ENCODE measurements around the gene MGAT4A.
A peak's percentile ranks its signal among the peaks of the same experiment; 100 is the strongest.

Gene MGAT4A

DNA sequence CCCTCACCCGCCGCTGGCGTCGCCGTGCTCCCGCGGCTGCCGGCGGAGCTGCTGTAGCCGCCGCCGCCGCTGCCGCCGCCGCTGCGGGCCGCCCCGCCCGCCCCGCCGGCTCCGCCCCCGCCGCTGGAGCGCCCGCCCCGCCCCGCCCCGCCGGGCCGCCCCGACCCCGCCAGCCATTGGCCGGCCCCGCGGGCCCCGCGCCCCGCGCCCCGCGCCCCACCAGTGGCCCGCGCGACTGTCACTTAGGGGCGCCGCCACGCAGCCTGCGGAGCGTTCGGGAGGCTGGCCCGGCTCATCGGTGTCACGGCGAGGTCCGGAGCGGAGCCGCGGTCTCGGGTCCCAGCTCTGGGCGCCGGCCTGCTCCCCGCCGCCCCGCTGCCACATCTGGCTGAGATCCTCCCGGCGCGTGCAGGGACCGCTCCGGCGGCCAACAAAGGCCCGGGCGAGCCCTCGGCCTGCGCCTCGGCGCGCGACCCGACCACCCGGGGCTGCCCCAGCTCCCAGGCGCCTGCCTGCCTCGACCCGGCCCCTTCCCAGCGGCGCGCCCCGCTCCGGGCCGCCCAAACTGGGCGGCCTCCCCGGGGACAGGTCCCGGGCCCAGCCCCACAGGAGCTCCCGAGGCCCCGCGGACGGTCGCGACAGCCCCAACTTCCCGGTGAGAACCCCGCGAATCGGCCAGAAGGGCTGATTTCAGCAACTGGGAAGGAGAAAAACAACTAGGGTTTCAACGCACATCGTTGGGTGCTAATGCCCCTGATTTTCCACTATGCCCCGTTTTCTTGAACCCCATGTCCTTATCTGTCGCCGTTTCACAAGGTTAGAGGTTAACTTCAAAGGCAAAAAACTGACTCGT, at the start of gene MGAT4A:
Gene MGAT4A (minus strand): TSS at position 92 of the 853 bp plus-strand sequence. CDS start 4,800 bp downstream, outside the sequence.
- peak; percentile 45 for DNase-seq (ENCODE audit: low read depth)

DNA sequence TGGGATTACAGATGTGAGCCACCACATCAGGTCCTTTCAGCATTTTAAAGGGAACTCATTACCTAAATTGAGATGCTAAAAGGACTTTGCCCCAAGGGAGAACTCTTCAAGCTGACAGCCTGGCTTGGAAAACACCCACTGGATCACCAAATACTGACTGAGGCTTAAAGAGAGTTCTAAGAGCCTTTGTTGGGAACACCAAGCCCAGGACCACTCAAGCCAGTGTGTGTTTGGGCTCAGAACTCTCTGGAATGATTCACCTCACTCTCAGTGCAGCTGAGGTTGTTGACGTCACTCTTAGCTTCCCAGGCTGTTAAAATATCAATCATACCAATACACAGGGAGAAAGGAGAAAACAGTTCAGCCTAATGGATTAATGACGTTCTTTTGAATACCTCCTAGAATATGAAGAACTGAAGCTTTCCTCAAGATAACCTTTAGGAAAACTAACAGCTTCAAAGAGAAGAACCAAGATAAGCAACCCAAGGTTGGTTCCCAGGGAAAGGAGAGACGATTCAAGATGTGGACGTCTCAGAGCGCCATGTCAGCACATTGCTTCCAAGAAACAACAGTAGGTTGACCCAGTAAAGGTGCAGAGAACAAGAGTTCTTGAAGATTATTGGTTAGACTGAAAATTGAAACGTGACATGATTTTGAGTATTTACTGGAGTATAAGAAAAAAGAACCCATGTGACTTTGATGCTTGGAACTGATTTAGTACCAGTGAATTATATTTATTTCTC, 48.0 kb upstream of the MGAT4A start:
- DNase-seq (ENCODE audit: low read depth) = no peak

DNA sequence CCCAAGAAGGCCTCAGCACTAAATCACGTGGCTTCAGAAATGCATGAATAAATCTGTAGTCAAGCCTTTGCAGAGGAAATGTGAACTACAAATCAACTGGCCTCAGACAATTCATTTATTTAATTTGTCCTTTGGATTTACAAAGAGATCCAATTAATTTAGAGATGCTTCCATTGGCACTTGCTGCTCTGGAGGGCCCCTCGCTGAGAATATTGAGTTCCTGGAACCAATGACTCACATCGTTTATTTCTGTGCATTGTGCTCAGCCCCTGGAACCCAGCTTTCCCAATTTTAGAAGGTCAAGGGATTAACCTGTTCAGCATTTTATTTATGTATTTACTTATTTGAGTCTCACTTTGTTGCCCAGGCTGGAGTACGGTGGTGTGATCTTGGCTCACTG, 47.2 kb upstream of the MGAT4A start:
- DNase-seq (ENCODE audit: low read depth) = no peak

DNA sequence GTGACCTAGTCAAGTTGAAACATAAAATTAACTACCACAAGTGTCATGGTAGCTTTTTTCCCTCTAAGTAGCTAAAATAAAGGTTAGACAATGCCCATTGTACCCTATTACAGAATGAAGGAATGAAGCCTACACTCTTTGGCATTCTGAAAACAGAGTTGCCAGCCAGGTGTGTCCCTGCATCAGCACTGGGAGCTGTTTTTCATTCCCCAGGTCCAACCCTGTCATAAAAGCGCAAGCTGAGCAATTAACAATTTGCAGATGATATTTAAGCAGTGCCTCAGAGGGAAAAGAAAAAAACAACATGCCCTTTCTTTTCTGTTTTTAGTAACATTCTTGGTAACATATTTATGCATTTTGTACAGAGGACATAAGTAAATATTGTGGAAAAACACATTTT, 46.8 kb upstream of the MGAT4A start:
- DNase-seq (ENCODE audit: low read depth) = no peak

DNA sequence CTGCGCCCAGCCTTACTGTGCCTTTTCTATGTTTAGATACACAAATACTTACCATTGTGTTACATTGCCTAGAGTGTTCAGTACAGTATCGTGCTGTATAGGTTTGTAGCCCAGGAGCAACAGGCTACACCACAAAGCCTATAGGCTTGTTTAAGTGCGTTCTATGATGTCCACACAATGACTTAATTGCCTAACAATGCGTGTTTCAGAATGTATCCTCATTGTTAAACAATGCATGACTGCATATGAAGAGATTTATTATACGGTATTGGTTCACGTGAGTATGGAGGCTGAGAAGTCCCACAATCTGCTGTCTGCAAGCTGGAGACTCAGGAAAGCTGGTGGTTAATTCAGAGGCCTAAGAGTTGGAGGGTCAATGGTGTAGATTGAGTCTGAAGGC, 46.1 kb upstream of the MGAT4A start:
- DNase-seq (ENCODE audit: low read depth) = no peak

DNA sequence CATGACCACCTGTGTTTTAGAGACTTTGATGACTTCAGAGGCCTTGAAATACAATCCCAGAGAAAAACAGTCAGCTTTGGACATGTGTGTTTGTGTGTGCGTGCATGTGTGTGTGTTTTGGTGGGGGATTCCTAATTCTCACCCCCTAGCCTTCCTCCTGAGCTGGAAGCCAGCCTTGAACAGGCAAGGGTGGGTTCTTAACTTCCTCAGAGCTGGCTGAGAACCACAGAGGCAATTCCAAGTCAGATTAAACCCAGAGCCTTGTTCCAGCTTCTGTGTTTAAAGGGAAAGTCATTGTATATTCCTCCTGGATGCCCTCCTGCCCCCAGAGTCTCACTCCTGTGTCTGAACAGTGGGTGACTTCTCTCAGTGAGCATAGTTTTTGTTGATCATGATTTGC, 45.2 kb upstream of the MGAT4A start:
- DNase-seq (ENCODE audit: low read depth) = no peak

DNA sequence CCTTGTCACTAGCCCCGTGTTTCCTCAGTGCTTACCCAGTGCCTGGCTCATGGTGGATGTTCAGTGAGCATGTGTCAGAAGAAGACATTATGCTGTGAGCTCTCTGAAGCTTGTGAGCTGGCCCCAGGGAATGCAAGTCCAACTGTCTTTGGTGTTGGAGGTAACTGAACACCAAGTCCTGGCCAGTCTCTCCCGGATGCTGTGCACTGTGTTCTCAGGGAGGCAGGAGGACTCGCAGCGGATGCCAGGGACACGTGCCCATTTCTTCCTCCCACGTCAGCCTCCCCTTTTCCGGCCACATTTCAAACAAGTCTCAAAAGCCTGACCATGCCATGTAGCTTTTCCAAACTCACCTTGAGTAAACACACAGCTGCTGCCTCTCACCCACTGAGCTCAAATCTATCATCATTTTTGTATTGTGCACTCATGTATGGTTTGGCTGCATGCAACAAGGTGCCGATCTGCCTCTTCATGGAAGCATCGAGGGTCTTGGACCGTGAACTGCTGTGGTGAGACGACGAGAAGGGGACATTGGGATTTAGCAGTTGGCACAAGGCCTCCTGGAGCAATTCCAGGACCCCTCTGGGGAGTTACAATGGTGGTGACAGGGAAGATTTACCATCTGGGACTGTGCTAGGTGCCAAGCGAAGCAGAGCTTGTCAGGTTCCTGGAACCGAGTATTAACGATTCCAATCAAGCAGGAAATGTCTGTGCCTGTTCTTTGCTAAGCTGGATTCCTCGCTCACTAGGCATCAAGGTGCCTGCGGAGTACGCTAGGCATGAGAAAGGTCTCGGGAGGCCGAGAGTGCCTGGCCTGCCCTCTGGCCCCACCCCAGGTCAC, 44.4 kb upstream of the MGAT4A start:
- no peak for DNase-seq (ENCODE audit: low read depth)

DNA sequence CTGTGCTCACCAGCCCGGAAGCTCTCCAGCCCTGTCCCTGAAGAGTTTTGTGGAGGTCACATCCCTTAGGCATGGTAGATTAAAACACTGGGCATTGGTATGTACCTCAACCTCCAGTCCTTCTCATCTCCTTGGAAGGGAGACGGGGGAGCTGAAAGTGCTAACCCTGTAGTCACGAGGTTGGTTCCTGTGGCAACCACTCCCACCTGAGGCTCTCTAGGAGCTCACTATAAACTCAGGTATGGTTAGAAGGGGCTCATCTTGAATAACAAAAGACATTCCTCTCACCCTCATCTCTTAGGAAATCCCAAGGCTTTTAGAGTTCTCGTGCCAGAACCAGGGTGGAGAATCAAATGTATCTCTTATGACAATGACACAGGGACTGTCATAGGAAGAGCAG, 43.0 kb upstream of the MGAT4A start:
- no peak for DNase-seq (ENCODE audit: low read depth)

DNA sequence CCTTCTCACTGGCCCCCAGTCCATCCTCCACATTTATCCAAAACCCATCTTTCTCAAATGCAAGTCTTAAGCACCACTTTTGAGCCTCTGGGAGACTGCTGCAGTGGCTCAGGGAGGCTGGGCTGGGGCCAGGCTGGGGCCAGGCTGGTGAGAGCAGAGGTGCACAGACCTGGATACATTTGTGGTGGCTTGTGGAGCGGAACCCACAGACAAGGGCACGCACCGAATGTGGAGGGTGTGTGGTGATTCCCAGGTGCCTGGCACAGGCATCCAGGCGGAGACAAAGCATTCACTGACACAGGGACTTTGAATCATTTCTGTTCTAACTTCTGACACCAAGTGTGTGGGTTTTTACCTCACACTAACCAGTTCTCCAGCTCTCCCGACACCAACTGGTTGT, 42.2 kb upstream of the MGAT4A start:
- no peak for DNase-seq (ENCODE audit: low read depth)

DNA sequence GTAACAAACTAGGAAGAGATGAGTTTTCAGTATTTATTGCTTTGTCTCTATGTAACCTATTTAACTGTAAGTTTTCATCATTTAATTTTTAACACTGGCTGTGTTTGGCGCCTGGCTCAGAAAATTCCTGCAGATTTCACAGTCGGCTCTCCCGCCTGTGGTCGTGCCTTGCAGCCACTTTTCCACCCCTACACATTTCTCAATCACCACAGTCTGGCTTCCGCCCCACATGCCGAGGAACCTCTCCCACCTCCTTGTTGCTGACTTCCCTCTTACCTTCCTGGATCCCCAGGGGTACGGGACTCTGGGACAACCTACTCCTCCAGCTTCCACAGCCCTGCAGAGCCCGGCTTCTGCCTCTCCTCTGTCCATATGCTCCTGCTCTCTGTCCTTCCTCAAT, 41.6 kb upstream of the MGAT4A start:
- no peak for DNase-seq (ENCODE audit: low read depth)

DNA sequence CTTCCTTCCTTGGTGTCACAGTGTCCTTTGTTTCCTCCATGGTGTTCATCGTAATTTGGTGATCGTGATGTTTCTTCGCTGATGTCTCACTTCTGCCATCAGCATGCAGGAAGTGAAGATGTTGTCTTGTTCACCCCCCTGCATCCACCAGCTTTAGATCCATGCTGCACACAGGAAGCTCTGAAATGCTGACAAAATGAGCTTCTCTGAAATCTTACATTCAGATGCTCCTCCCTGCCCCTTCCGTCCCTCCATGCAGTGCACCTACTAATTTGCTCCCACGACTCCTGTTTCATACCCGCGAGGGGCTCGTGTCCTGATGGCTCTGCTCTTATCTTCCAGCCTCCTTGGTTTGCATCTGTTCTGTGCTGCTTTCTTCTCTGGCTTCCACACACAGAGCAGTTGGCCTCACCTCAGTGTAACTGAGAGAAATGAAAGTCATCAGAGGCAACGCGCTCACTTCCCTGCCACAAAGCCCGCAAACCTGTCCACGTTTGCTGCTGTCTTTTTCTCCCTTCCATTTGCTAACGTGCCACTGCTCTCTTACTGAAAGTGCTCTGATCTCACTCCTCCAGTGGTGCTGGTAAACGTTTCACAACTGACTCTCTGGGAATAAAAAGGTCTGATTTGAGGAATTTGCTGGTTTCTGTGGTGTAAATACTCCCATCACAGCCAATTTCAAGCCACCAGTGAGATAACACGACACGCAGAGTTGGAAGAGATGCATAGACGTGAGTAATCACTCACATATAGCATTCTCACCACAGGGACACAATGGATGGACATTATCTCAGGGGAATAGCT, 41.0 kb upstream of the MGAT4A start:
- DNase-seq (ENCODE audit: low read depth) = no peak

DNA sequence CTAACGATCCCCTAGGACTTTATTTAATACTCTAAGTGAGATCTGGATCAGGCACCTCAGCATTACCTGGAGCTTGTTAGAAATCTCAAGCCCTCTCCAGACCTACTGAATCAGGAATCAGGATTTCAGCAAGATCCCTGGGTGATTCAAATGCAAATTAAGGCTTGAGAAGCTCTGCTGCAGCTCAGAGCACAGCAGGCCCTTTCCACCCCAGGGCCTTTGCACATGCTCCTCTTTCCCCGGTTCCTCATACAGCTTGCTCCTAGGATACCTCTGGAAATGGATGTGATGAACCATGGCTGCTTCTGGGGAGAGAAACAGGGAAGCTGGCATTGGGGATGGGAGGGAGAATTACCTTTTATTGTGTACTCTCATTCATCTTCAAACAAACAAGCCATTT, 40.3 kb upstream of the MGAT4A start:
- DNase-seq (ENCODE audit: low read depth) = no peak

DNA sequence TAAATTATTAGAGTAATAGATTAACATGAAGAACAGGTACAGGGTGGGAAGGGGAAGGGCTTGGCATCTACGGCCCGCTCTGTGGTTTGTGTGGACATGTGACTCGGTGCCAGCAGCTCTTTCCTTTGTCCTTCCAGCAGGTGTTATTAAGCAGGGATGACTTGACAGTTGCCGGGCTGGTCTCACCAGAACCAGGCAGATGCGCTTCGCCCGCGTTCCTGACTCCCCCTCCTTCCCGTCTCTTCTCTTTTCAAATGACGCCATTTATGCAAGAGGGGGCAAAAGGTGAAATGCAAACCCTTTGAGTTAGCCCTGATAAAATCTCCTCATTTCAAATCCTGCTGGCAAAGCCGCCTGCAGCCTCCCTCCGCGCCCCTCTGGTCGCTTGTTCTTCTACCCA, 38.9 kb upstream of the MGAT4A start:
- DNase-seq (ENCODE audit: low read depth) = no peak

DNA sequence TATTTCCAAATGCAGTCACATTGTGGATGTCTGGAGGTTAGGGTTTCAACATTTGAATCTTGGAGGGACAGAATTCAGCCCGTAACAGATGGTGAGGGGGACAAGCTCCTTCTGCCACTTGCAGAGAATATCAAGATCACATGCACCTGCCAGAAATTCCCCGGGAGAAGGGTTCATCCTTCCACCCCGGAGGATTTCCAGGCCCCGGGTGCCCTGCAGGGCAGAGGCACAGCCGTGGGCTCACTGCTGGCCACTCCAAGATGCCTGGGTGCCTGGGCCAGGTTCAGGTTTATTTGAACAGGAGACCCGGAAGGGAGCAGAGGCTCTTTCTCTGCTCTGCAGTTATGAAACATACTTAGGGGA, 38.2 kb upstream of the MGAT4A start:
- DNase-seq (ENCODE audit: low read depth) = no peak

DNA sequence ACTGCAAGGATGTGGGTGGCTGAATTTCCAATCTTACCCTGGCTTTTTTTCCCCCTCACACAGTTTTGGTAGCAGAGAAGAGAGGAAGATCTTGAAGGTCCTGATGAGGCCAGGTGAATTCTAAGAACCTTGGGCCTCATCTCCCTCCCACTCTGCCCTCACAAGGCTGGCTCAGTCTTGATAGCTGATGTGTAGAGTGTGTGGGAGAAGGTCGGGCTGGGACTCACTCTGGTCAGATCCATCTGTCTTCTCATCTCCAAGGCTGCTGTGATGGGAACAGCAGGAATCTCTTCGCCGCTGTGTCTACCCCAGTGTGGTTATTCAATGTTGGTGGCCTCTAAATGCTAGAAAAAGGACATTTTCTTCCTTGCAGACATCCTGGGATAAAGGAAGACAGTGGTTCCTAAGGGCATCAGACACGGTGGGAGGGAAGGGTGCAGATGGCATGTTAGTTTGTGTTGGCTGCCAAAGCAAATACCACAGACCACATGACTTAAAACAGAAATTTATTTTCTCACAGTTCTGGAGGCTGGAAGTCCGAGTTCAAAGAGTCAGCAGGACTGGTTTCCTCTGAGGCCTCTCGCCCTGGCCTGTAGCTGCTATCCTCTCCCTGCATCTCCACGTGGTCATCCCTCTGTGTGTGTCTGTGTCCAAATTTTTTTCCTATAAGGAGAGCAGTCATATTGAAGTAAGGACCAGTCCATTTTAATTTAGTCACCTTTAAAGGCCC, 37.6 kb upstream of the MGAT4A start:
- DNase-seq (ENCODE audit: low read depth) = no peak

DNA sequence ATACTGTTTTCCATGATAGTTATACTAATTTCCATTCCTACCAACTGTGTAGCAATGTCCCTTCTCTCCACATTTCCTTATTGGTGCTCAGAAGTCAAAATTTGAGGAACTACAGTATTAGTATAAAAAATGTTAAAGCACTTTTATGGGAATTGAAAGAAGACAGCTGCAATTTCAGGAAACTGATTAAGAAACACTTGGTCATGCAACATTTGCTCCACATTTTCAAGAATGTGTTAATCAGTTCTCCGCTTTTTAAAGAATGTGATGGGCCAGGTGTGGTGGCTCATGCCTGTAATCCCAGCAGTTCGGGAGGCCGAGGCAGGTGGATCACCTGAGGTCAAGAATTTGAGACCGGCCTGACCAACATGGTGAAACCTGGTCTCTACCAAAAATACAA, 33.6 kb upstream of the MGAT4A start:
- DNase-seq (ENCODE audit: low read depth) = no peak

DNA sequence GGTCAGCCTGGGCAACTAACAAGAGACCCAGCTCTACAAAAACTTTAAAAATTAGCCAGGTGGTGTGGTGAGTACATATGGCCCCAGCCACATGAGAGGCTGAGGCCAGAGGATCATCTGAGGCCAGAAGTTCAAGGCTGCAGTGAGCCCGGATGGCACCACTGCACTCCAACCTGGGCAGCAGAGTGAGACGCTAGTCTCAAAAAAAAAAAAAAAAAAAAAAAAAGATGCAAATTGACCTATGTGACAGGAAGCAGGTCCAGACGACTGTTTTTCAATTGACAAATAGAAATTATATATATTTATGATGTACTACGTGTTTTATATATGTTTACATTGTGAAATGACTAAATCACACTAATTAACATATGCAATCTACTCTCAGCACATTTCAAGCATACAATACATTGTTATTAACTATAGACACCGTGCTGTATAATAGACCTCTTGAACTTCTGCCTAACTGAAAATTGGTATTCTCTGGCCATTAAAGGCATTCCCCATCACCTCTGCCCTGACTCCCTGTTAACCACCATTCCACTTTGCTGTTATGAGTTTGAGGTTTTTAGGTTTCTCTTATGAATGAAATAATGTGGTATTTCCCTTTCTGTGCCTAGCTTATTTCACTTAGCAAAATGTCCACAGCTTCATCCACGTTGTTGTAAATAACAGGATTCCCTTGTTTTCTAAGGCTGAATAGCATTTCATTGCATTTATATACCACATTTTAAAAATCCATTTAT, 32.4 kb upstream of the MGAT4A start:
- DNase-seq (ENCODE audit: low read depth) = no peak

DNA sequence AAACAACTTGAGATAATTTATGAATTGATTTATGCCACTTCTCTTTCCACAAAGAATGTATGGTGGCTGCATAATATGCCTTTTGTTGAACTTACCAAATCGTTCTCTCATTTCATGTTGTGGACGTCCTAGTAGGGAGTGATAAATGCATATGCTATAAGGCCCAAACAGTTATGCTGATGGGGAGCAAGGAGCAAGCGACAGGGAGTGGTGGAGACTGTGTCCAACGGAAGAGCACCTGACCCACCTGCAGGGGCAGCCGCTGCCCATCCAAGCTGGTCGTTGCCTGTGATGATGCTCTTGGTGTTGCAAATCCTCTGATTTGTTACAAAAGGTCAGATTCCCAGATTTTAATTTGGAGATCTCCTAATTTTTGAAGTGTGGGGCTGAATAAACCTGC, 31.0 kb upstream of the MGAT4A start:
- no peak for DNase-seq (ENCODE audit: low read depth)

DNA sequence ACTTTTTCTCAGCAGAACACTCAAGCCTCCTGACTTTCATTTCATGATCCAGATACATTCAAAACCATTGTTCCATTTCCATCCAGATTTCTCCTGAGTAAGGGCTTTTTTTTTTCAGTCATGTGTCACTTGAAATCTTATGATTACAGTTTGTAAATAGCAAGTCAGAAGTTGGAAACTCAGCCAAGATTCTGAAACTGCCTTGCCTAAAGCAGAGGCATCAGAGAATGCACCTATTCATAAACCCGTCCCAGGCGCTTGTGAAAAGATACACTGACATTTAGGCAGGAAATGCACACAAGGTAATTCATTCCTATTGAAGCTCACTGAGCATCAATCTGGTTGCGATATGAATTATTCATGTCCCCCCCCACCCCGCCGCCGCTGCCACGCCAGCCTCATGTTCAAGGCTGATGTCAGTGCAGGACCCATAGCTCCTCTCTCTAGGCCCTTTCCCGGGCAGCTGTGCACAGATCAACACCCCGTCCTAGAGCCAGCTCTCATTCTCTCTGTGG, 30.4 kb upstream of the MGAT4A start:
- no peak for DNase-seq (ENCODE audit: low read depth)
